Retinal pigment epithelial cell (primary cell): Measurements from ENCODE around the gene SMC4.

Source experiments
- DNase-seq: peaks from one replicate; pipeline ENCODE4 v3.0.0-alpha.2; 2010; ENCODE audit warnings: low read depth
- H3K4me3 ChIP-seq: 2 replicates; pipeline ENCODE4 v1.5.1; 2011; ENCODE audit warnings: mild to moderate bottlenecking, low read length, control low read depth, moderate library complexity
- CTCF ChIP-seq: conservative IDR thresholded peaks from 2 replicates; pipeline ENCODE4 v1.5.1; 2011; ENCODE audit warnings: low read depth, low read length, control low read depth, inconsistent platforms

SMC4 gene

DNA sequence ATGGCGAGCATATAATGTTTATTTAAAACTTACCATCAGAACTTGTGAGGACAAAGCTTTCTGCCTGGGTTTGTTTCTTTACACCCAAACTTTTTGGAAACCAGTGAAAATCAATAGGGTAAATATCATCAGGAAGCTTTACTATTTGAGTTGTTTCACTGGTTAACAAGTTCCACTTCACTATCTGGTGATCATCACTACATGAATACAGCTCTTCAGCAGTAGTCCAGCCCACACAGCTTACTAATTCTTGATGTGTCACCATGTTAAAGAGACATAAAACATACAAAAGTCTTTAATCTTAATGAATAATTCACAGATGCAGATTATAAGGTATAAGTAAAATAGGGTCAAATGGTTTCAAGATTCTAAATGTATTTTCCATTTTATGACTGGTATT lies 18.0 kb upstream of the SMC4 start:
- TF ChIP-seq CTCF: no peak
- DNase-seq: no peak

GRCh38 chr3:160384639-160385318 lies 14.7 kb upstream of the SMC4 start:
- DNase-seq: no peak
- no peak overlapping the region for H3K4me3 ChIP-seq
- TF ChIP-seq CTCF: no peak

More for the DNA sequence above, 18.0 kb upstream of the SMC4 start:
- no peak overlapping the region for H3K4me3 ChIP-seq

GRCh38 chr3:160390565-160391138 lies 8.8 kb upstream of the SMC4 start:
- DNase-seq: no peak
- H3K4me3 ChIP-seq: no peak overlapping the region
- no peak for TF ChIP-seq CTCF

DNA sequence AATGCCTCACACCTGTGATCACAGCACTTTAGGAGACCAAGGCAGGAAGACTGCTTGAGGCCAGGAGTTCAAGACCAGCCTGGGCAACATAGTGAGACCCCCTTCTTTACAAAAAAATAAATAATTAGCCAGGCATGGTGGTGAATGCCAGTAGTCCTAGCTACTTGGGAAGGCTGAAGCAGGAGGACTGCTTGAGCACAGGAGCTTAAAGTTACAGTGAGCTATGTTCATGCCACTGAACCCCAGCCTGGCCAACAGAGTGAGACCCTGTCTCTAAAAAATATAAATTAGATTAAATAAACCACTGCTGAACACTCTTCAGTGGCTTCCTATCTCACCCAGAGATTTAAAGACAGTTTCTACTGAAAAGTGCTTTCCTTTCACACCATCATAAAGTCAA lies 6.7 kb upstream of the SMC4 start:
- no peak overlapping the region for H3K4me3 ChIP-seq
- DNase-seq: no peak
- TF ChIP-seq CTCF: no peak

DNA sequence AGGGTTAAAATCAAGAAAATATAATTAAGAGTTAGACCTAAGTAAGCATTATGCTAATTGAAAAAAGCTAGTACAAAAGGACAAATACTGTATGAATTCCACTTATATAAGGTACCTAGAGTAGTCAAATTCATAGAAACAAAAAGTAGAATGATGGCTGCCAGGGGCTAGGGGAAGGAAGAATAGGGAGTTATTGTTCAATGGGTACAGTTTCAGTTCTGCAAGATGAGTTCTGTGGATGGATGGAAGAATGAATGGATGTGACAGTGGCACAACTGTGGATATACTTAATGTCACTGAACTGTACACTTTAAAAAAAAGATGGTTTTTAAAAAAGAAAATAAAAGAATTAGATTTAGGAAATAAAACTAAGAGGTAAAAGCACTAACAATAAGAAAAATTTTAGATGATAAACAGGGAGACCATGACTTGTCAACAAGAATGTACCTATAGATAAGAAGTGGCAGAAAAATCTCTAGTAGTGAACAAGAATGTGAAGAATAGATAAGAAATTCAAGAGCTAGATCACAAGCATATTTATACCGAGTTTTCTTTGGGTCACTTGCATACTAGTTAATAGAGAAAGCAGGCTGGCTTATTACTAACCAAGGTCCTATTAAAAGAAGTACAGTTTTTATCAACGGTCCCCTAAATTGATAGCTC lies 6.0 kb upstream of the SMC4 start:
- no peak for TF ChIP-seq CTCF
- DNase-seq: no peak
- no peak overlapping the region for H3K4me3 ChIP-seq

GRCh38 chr3:160394009-160394392 lies 5.4 kb upstream of the SMC4 start:
- H3K4me3 ChIP-seq: no peak overlapping the region
- no peak for DNase-seq
- no peak for TF ChIP-seq CTCF

DNA sequence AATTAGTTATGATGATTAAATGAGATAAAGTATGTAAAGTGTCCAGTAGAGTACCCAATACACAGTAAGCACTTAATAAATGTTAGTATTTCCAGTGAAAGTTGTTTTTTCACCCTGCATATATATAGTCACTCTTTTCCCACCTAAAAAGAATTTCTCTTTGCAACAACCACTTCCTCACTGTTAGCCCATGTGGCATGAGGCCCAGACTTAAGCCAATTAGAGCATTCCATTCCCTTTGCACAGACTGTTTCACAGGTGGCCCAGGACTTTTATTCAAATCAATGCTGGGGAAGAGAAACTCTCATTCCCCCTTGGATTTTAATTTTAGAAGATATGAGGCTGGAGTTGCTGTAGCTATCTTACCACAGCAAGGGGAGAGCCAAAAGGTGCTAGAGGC lies 4.2 kb upstream of the SMC4 start:
- peak overlapping the region; percentile 2 for H3K4me3 ChIP-seq
- peak; percentile 92 for DNase-seq
- no peak for TF ChIP-seq CTCF
